Inflammatory macrophage treated with lipopolysaccharide for 4 hours (primary cell): Measurements from ENCODE around the gene WDR19.
A peak's percentile ranks its signal among the peaks of the same experiment; 100 is the strongest.

Source experiments
- DNase-seq: peaks from one replicate; pipeline ENCODE4 v3.0.0-alpha.2; 2020

WDR19 gene

DNA sequence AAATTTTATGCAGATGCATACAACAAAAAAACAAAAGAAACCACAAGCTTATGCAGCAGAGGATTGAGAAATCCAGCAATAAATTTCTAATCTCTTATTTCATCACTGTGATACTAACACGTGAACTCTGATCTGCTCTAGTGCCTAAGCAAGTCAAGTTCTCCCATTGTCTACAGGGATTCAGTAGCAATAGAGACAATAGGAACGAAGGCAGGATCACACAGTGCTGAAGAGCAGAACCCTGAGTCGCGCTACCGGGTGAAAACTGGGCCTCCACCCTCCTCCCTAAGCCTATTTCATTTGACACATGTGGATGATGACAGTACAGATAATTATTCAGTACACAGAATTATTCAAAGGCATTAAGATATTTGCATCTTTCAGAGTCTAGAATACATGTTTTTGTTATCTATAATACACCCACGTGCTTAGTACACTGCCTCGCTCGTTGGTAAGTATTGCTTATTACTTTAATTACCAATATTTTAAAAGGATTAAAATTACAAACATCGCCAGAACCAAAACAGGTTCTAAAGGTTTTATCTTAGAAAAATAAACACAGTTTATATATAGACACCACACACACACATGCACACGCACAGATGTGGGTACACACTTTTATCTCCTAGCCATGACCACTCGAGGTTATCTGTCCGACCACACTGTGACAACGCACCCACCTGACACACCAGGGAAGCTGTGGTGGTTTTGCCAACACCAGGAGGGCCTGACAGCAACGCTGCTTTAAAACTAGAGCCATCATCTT is 123.8 kb downstream of the WDR19 start:
- DNase-seq, result peak; percentile 8

DNA sequence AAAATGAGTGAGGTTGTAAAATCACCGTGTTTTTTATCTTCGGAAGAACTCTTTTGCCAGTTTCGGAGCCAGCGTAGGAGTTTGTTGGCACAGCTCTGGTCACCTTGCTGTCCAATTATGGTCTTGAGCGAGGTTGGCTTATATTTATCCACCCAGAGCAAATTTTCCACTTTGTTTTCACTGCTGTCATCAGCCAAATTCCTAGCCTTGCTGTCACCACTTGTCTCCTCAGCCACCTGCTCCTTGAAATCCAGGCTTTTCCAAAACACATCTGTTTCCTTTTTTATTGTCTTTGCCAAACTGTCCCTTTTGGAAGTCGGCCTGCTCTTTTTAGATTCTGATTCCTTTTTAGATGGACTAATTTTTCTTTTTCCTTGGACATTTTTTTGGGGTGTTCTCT is 126.3 kb downstream of the WDR19 start:
- no peak for DNase-seq

DNA sequence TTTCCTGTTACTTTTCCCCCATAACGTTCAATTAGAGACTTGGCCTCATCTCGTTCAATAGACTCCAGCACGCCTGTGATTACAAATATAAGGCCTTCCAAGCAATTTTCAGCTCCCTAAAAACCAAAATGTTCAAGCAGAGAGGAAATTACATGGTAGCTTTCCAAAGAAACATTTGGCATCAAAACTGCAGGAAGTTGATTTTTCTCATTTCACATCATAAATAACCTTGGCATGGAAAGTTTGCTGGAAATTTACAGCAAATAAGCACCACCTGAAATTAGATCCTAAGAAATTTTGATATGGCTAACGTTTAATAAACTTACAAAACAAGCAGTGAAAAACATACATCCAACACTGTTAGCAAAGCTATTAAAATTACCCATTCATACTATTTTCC is 130.5 kb downstream of the WDR19 start:
- DNase-seq, result no peak

DNA sequence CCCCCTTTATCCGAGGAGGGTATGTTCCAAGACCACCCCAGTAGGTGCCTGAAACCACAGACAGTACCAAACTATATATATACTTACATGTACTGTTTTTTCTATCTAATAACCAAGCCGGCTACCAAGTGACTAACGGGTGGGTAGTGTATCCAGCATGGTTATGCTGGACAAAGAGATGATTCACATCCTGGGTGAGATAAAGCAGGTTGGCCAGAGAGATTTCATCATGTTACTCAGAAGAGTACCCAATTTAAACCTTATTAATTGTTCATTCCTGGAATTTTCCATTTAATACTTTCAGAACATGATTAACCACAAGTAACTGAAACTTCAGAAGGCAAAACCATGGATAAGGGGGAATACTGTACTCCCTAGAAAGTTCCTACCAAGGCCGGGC is 137.3 kb downstream of the WDR19 start:
- no peak for DNase-seq

DNA sequence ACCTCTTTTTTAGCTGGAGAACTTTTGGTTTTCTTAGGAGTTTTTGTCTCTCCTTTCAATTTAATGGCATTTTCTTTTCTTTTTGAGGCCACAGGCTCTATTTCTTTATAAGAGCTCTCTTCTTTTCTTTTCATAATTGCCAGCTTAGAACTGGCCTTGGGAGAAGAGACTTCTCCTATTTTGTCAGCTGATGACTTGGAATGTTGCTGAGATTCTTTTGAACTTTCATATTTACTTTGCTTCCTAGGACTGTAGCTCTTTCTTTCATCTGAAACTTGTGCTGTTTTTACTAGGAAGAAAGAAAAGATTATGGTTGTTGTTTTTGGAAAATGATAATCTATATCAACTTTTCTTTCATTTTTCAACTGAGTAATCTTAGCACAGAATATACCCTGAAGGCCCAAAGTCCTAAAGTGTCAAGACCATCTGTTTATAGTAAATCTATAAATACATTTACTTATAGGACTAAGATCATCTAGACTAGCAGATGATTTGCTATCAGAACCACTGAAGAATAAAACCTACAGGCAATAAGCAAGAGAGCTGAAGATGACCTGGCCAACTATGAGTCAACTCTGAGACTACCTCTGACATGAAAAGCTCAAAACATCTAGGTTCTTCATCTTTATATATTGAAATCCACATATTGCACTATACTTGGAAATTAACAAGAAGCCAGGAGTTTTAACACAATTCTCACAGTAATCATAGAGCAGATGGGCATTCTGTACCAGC is 138.2 kb downstream of the WDR19 start:
- no peak for DNase-seq

DNA sequence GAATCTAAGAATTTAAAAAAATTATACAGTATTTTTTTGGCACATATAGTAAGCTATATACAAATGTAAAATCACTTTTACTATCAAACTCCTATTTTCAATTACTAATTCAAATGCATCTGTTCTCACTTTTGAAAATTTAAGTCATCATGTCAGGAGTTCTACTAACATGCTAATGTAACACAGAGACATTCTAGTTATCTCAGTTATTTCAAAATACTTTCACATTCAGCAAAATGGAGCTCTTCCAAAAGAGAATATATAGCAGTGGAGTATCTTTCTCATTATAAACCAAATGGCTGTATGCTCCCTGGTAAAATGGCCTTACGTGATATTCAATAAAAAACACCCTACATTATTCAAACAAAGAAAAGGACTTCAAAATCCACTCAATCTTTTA is 141.5 kb downstream of the WDR19 start:
- no peak for DNase-seq

DNA sequence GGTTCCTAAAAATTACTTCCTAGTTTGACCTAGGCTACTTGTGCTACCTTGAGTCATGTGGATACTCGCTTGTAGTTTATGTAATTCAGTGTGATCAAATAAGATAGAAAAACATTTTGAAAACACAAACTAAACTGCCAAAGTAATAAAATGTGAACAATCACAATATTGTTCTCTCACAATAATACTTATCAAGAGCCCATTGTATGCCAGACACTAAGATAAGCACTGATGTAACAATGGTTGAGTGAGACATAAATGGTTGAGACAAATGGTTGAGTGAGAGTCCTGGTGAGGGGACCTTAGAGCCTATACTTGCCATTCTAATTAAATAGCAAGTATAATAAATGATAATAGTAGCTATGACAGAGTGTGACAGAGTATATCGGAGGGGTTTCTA is 142.1 kb downstream of the WDR19 start:
- DNase-seq, result no peak

DNA sequence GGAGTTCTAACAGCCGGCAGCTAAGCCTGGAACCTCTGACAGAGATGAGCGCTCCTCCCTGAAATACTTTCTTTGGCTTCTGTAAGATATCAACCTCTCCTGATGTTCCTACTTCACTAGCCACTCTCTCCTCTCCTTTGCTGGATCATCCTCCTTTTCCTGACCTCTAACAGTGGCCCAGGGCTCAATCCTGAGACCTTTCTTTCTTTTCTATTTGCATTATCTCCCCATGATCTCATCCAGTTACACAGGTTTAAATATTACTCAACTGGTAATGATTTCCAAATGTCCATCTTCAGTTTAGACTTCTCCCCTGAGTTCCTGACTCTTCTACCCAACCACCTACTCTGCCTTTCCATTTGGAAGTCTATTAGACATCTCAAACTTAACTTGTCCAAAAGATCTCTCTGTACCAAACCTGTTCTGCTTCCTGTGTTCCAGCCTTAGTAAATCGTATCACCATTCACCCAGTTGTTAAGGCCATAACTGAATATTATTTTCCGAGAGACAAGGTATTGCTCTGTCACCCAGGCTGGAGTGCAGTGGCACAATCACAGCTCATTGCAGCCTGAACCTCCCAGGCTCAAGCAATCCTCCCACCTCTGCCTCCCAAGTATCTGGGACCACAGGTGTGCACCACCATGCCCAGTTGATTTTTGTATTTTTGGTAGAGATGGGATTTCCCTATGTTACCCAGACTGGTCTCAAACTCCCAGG is 142.7 kb downstream of the WDR19 start:
- no peak for DNase-seq

DNA sequence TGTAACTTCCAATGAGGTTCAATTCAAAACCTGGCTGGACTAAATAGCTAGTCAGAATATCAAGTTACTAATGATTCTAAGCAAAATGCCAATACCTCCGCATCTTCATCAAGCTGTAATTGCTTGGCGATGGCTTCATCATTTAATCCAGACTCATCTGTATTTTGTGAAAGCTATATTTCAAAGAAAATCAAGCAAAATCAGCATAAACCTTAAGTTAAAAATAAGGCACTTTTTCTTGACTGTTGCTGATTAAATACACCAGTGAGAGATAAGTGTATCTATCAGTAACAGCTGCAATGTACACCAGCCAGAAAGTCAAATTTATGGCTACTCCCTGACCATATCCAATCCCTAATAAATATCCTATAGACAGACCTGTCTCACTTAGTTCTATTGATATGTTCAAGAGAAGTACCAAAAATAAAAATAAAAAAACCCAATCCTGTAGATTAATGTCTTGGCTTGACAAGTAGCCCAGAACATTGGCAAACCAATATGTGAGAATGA is 144.2 kb downstream of the WDR19 start:
- no peak for DNase-seq

DNA sequence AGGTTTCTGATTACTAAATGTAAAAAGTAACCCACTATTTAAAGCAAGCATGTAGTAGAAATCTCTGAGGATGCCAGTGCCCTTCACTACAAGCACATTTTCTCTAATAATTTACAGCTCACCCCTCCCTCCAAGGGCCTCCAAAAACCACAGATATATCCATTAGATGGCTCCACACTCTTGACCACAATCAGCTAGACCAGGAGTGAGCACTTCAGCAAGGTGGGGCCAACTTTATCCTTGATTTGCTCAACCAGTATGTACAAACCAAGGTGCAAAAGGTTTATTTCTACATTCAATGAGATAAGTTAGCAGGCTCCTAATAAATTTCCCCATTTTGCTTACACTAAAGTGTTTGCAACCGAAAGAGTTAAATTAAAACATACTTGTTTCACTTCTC is 148.0 kb downstream of the WDR19 start:
- no peak for DNase-seq

DNA sequence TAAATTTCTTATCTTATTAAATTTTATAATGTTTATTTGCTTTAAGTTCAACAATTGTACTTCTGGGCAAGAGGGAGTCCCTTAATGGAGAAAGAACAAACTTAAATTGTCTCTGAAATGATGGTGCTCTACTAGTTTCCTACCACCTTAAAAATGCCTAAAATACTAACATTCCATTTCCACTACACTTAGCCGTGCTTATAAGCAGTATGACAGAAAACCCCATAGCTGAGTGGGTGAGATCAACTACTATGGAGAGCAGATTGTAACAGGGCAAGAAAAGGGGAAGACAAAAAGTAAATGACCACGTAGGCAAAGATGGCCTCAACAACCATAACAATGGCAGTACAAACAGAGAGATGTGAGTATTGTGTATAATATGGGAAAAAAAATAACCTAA is 148.9 kb downstream of the WDR19 start:
- DNase-seq, result peak; percentile 7
